Fibroblast of lung (primary cell): ENCODE data around the gene RBM17.
A peak's percentile ranks its signal among the peaks of the same experiment; 100 is the strongest.

ENCODE experiments used
- EZH2 ChIP-seq: IDR thresholded peaks from 2 replicates; pipeline ENCODE4 v1.5.1; 2012; ENCODE audit warnings: low read length, control low read depth, mild to moderate bottlenecking; ENCODE audit errors: missing control alignments
- TF ChIP-seq, protein P1 (sequence below), 2 donors: IDR thresholded peaks in 1 of 2; conservative IDR thresholded peaks in 1 of 2; 1 replicate in 1 of 2; 2 replicates in 1 of 2; pipeline ENCODE4 v1.5.1; 2011 to 2012; ENCODE audit warnings: low read length in 2 of 2, control low read depth in 1 of 2, inconsistent platforms in 1 of 2, low read depth in 1 of 2, mild to moderate bottlenecking in 1 of 2

DNA sequence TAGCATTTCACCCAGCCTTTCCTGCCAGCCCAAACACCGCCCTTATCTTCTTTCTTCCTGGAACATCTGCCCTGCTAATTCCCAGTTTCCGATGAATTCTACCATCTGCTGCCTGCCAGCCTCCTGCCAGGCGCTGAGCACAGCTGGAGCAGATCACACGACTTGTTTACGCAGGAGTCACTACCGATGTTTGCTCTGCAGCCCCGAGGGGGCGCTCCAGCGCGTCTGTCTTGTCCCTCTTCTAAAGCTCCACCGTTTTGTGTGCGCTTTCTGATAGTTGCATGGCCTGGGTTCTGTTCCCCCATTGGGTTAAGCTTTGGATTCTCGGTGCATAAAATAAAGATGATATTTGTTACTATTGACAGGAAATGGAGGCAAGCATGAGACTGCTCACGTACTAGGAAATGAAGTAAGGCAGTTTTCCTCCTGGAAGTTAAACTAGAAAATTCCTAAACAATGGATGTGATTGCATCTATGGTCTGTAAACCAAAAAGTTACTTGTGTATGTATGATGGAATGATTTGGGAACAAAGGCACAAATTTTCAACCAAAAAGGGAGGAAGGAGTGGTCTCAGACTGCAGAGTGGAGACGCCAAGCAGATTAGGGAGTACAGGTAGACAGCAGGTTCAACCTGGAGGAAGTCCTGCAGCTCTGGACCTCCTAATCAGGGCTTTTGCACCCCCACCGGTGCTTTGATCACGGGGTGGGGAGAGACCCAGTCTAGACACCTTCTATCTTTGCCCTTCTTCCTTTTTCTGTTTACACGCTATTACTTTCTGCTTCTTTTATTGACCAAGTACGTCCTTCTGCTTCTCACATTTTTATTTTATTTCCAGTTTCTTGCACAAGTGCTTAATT is 2.2 kb upstream of the RBM17 start:
- TF ChIP-seq, protein P1, sequence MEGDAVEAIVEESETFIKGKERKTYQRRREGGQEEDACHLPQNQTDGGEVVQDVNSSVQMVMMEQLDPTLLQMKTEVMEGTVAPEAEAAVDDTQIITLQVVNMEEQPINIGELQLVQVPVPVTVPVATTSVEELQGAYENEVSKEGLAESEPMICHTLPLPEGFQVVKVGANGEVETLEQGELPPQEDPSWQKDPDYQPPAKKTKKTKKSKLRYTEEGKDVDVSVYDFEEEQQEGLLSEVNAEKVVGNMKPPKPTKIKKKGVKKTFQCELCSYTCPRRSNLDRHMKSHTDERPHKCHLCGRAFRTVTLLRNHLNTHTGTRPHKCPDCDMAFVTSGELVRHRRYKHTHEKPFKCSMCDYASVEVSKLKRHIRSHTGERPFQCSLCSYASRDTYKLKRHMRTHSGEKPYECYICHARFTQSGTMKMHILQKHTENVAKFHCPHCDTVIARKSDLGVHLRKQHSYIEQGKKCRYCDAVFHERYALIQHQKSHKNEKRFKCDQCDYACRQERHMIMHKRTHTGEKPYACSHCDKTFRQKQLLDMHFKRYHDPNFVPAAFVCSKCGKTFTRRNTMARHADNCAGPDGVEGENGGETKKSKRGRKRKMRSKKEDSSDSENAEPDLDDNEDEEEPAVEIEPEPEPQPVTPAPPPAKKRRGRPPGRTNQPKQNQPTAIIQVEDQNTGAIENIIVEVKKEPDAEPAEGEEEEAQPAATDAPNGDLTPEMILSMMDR (conservative IDR thresholded peaks at IDR 0.05 in 1 of 2, IDR thresholded peaks at IDR 0.05 in 1 of 2; ENCODE audit: low read depth in 1 of 2, low read length in 2 of 2) = peak; percentile 87 to 97
- TF ChIP-seq EZH2 = peak; percentile 31
